CD4-positive, alpha-beta T cell (primary cell): ENCODE results near the gene RRH. TPM values are rescaled to one million over a fixed set of nuclear protein-coding genes. Genes with fewer than 3 reads are reported as not detected.
"Not testable (repeated sequence)": the region's sequence is repeated elsewhere in the genome, so short reads cannot be mapped to it uniquely, and the experiment has no call there.

ENCODE experiments used
- ATAC-seq: fragments of 200-7000 bp; cut with Tn5 transposase; one replicate; pipeline ENCODE4 v1.10.0; 2022; ENCODE audit warnings: mild to moderate bottlenecking; ENCODE audit not compliant: poor library complexity
- CTCF ChIA-PET: fragments of 350-600 bp; sonication (Branson Sonifier 250); formaldehyde crosslinking; loops from one replicate; lab custom pipeline; 2021; ENCODE audit warnings: antibody characterized with exemption, inconsistent platforms; lab: Charles Lee
- POLR2A ChIA-PET: fragments of 350-600 bp; sonication (Branson Sonifier 250); formaldehyde crosslinking; loops from one replicate; lab custom pipeline; 2021; ENCODE audit warnings: antibody characterized with exemption, inconsistent platforms; lab: Charles Lee
- DNase-seq, 14 experiments: peaks; one replicate each; pipeline ENCODE4 v3.0.0-alpha.2; 2013 to 2020; ENCODE audit warnings: mixed read lengths in 2 of 14
- H3K27ac ChIP-seq, 2 donors: one replicate each; pipeline versions ENCODE4 v1.5.1 to v1.7.0; 2013; ENCODE audit warnings: low read length in 2 of 2, low read depth in 1 of 2, mild to moderate bottlenecking in 1 of 2
- H3K27me3 ChIP-seq, 2 experiments: 1 replicate in 1 of 2; 2 replicates in 1 of 2; pipeline versions ENCODE4 v1.6.1 to v1.7.0; 2013; ENCODE audit warnings: low read length in 2 of 2, control low read depth in 1 of 2, mild to moderate bottlenecking in 1 of 2, moderate library complexity in 1 of 2; ENCODE audit not compliant: insufficient read depth in 2 of 2, control insufficient read depth in 1 of 2
- H3K36me3 ChIP-seq: one replicate; pipeline ENCODE4 v1.6.1; 2013; ENCODE audit warnings: low read length, control low read depth; ENCODE audit not compliant: insufficient read depth
- H3K4me1 ChIP-seq: one replicate; pipeline ENCODE4 v1.6.1; 2013; ENCODE audit warnings: low read length, control low read depth; ENCODE audit not compliant: insufficient read depth
- H3K4me3 ChIP-seq: one replicate; pipeline ENCODE4 v1.5.1; 2013; ENCODE audit warnings: mild to moderate bottlenecking, low read length, moderate library complexity
- H3K9me3 ChIP-seq, 2 experiments: 1 replicate in 1 of 2; 2 replicates in 1 of 2; pipeline versions ENCODE4 v1.6.1 to v1.7.0; 2013; ENCODE audit warnings: low read length in 2 of 2, mild to moderate bottlenecking in 2 of 2, control low read depth in 1 of 2, moderate library complexity in 1 of 2; ENCODE audit not compliant: control insufficient read depth in 1 of 2, insufficient read depth in 1 of 2
- H3K27ac Mint-ChIP-seq: one replicate; pipeline ENCODE4 v1.8.0; 2020; ENCODE audit warnings: mixed read lengths
- H3K27me3 Mint-ChIP-seq: one replicate; pipeline ENCODE4 v1.8.0; 2021; ENCODE audit warnings: mixed read lengths
- H3K36me3 Mint-ChIP-seq: one replicate; pipeline ENCODE4 v1.8.0; 2021; ENCODE audit warnings: low read depth, mixed read lengths
- H3K4me1 Mint-ChIP-seq: one replicate; pipeline ENCODE4 v1.8.0; 2021; ENCODE audit warnings: low read depth, mixed read lengths
- H3K4me3 Mint-ChIP-seq: one replicate; pipeline ENCODE4 v1.8.0; 2020; ENCODE audit warnings: mild to moderate bottlenecking, mixed read lengths
- H3K9me3 Mint-ChIP-seq: one replicate; pipeline ENCODE4 v1.8.0; 2020; ENCODE audit warnings: mixed read lengths
- intact Hi-C, 2 experiments: fragments of 100-400 bp; cut with DNase I in 1 of 2; cut with micrococcal nuclease in 1 of 2; formaldehyde crosslinking; loops; one replicate each; pipeline versions ENCODE4 v1.15.1 to v1.9.0; 2023 to 2025; cut with DNase I, micrococcal nuclease
- polyA plus RNA-seq, 2 donors: library from polyadenylated mRNA; unstranded; fragments of 120-200 nt; gene quantifications; one replicate each; pipeline ENCODE4 v1.2.1, GENCODE V29; 2013
- total RNA-seq, 174 experiments: library from RNA in 2 of 174; stranded (reverse) in 2 of 174; gene quantifications; one replicate each; pipeline ENCODE4 v1.2.3 and lab custom pipeline; 2021 to 2026
- TF ChIP-seq, protein P1 (sequence below): fragments of 200-600 bp; IDR thresholded peaks from one replicate; pipeline ENCODE4 v1.8.0; 2022; ENCODE audit warnings: antibody characterized with exemption, mild to moderate bottlenecking

The RRH gene, protein sequence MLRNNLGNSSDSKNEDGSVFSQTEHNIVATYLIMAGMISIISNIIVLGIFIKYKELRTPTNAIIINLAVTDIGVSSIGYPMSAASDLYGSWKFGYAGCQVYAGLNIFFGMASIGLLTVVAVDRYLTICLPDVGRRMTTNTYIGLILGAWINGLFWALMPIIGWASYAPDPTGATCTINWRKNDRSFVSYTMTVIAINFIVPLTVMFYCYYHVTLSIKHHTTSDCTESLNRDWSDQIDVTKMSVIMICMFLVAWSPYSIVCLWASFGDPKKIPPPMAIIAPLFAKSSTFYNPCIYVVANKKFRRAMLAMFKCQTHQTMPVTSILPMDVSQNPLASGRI
- not detected for total RNA-seq
- polyA plus RNA-seq (2013, experiment 1 of 2), result 0.23 TPM
- 0.30 TPM for polyA plus RNA-seq (2013, experiment 2 of 2)
- 0 to 4.9 (median 0.74) reads per million in 172 experiments for total RNA-seq (lab: John Stamatoyannopoulos, UW)

DNA sequence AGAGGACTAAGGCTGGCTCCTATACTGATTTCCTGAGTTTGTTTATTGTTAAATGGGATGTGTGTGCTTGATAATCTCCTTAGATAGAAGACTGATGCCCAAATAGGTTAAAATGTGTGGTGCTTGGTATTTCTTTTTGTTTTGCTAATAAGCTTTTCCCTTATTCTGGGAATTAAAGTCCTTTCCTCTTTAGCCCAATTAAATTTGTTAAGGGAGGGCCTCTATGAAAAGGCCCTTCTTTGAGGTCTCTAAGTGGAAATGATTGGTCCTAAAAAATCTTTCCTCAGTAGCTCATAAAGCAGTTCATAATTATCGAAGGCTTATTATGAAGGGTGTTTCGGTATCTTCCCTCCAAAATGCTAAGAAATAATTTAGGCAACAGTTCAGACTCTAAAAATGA lies at the start of gene RRH:
TSS of gene RRH (plus strand) at position 301 of the 400 bp plus-strand sequence. CDS start at position 357, 56 bp downstream.
- POLR2A ChIA-PET, result no interaction called here
- H3K4me1 ChIP-seq, result no peaks in the 10 kb centered on the region
- DNase-seq, result no peak
- no peak for ATAC-seq
- TF ChIP-seq, protein P1, sequence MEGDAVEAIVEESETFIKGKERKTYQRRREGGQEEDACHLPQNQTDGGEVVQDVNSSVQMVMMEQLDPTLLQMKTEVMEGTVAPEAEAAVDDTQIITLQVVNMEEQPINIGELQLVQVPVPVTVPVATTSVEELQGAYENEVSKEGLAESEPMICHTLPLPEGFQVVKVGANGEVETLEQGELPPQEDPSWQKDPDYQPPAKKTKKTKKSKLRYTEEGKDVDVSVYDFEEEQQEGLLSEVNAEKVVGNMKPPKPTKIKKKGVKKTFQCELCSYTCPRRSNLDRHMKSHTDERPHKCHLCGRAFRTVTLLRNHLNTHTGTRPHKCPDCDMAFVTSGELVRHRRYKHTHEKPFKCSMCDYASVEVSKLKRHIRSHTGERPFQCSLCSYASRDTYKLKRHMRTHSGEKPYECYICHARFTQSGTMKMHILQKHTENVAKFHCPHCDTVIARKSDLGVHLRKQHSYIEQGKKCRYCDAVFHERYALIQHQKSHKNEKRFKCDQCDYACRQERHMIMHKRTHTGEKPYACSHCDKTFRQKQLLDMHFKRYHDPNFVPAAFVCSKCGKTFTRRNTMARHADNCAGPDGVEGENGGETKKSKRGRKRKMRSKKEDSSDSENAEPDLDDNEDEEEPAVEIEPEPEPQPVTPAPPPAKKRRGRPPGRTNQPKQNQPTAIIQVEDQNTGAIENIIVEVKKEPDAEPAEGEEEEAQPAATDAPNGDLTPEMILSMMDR, result no peak
- Mint-ChIP-seq H3K4me1 (no peaks in the 10 kb centered on the region), H3K4me3 (no peak within 1 kb of the TSS), H3K36me3 (peaks cover 27% of the 10 kb centered on the region), H3K27ac (no peak within 1 kb of the TSS), H3K9me3 (no peaks in the 10 kb centered on the region), H3K27me3 (no peaks in the 10 kb centered on the region)
- H3K27me3 ChIP-seq, result no peaks in the 10 kb centered on the region
- no peak within 1 kb of the TSS for H3K4me3 ChIP-seq
- H3K9me3 ChIP-seq, result no peaks in the 10 kb centered on the region
- no peak within 1 kb of the TSS for H3K27ac ChIP-seq
- peaks cover 30% of the 10 kb centered on the region for H3K36me3 ChIP-seq
- intact Hi-C loops, result loop anchor here in 1 of 2 experiments (5.0 kb wide), 1 partner anchor 150 kb away; no protein-coding TSS in a partner anchor
- CTCF ChIA-PET, result no interaction called here

DNA sequence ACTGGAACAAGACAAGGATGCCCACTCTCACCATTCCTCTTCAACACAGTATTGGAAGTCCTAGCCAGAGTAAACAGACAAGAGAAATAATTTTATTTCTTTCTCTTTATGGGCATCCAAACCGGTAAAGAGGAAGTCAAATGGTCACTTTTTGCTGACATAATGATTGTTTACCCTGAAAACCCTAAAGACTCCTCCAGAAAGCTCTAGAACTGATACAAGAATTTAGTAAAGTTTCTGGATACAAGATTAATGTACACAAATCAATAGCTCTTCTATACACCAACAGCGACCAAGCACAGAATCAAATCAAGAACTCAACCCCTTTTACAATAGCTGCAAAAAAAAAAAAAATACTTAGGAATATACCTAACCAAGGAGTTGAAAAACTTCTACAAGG lies 45.7 kb upstream of the RRH start:
- CTCF ChIA-PET, H3K4me3 Mint-ChIP-seq, H3K36me3 Mint-ChIP-seq, intact Hi-C loops, H3K27me3 Mint-ChIP-seq, ATAC-seq, H3K4me1 Mint-ChIP-seq, POLR2A ChIA-PET, H3K9me3 ChIP-seq, H3K27me3 ChIP-seq, H3K36me3 ChIP-seq, H3K9me3 Mint-ChIP-seq, H3K27ac ChIP-seq, H3K4me1 ChIP-seq, DNase-seq, H3K27ac Mint-ChIP-seq, H3K4me3 ChIP-seq: not testable (repeated sequence)

DNA sequence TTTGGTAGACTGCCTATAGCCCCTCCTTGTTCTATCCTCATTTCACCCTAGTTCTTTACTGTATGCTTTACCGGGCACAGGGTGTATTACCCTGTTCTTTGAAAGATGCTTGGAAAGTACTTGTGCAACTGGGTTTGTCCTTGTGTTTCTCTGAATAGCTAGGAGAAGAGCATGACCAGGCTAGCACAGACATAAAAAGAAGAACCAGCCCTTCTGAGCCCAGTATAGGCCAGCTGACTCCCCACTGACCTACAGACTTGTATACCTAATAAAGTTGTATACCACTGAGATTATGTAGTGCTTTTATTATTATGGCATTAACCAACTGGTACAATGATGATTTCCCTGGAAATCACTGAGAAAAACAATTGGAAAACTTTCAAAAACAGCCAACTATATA lies 40.9 kb upstream of the RRH start:
- TF ChIP-seq, protein P1, result no peak
- Mint-ChIP-seq H3K4me1 (no peaks in the 10 kb centered on the region), H3K36me3 (no peaks in the 10 kb centered on the region), H3K9me3 (no peaks in the 10 kb centered on the region), H3K27ac (no peak overlapping the region), H3K4me3 (no peak overlapping the region), H3K27me3 (no peaks in the 10 kb centered on the region)
- intact Hi-C loops, result no loop called here
- Histone ChIP-seq H3K27ac (no peak overlapping the region), H3K9me3 (no peaks in the 10 kb centered on the region), H3K4me1 (no peaks in the 10 kb centered on the region), H3K4me3 (no peak overlapping the region), H3K36me3 (no peaks in the 10 kb centered on the region), H3K27me3 (no peaks in the 10 kb centered on the region)
- no peak for DNase-seq
- ChIA-PET CTCF (no interaction called here), POLR2A (no interaction called here)
- ATAC-seq, result no peak
